Gastroesophageal sphincter (tissue), 3 donors: ENCODE measurements around the gene ILF3.

Experiments used
- CTCF ChIP-seq, 4 experiments: fragments of 200-600 bp in 2 of 4; fragments of 450-650 bp in 2 of 4; sonication (generic) in 1 of 4; IDR thresholded peaks; one replicate each; pipeline ENCODE4 v1.5.1; 2017 to 2019; ENCODE audit warnings: antibody characterized with exemption in 4 of 4, mild to moderate bottlenecking in 2 of 4, moderate library complexity in 2 of 4
- POLR2A ChIP-seq, 2 donors: fragments of 450-650 bp; IDR thresholded peaks; one replicate each; pipeline ENCODE4 v1.6.1; 2017; ENCODE audit warnings: antibody characterized with exemption in 2 of 2, mild to moderate bottlenecking in 2 of 2, moderate library complexity in 1 of 2

- TF ChIP-seq POLR2A (IDR thresholded peaks at IDR 0.05) (no peak), CTCF (IDR thresholded peaks at IDR 0.05) (no peak)
Measured at GRCh38 chr19:10620786-10621185, 33.4 kb upstream of the ILF3 start.
